ENCODE measurements around the gene MPPED2. TPM values are rescaled to one million over a fixed set of nuclear protein-coding genes. Genes with fewer than 3 reads are reported as not detected.
A peak's percentile ranks its signal among the peaks of the same experiment; 100 is the strongest.

Gene MPPED2
- total RNA-seq (10 to 100 TPM in 8 of 10 donors, 1 to 10 TPM in 2; 6.5 to 15.1 (median 10.6) TPM), polyA plus RNA-seq (1 to 10 TPM; 2.2 to 6.1 TPM)
- long read RNA-seq, donor 1, full-length matches to known transcripts: 2 of 19 reads
- long read RNA-seq, donor 1, partial matches to known transcripts: 0 of 19 reads
- long read RNA-seq, donor 1, other reads (novel, unspliced or antisense): 17 of 19 reads
- long read RNA-seq, donor 2, partial matches to known transcripts: 9 of 20 reads
- long read RNA-seq, donor 2, other reads (novel, unspliced or antisense): 10 of 20 reads
- long read RNA-seq, donor 3, full-length matches to known transcripts: 1 of 10 reads
- long read RNA-seq, donor 3, partial matches to known transcripts: 0 of 10 reads
- long read RNA-seq, donor 3, other reads (novel, unspliced or antisense): 9 of 10 reads

- Histone ChIP-seq H3K9me3 (no peaks in the 10 kb centered on the region), H3K4me1 (peaks cover 0 to 20% (median 9%) of the 10 kb centered on the region in 9 donors), H3K36me3 (no peaks in the 10 kb centered on the region), H3K27me3 (peaks cover 0 to 51% (median 0%) of the 10 kb centered on the region in 7 donors), H3K4me3 (peak within 1 kb of the TSS; percentile 72 to 96 (median 90)), H3K27ac (peak within 1 kb of the TSS; percentile 47 to 95 (median 92))
- ATAC-seq (peak; percentile 71 to 93 (median 84)), DNase-seq (peak; percentile 57 to 61)
- intact Hi-C loops (cut with DNase I): loop anchor here in 9 of 10 donors (5.0 to 10.0 kb wide), 16 partner anchors 102 to 331 kb away; no protein-coding TSS in a partner anchor
- WGBS, 2 donors: 5% methylated on average over 36 to 49 of the region's 49 CpGs
- TF ChIP-seq CTCF (IDR thresholded peaks at IDR 0.05): peak; percentile 16 to 64 (median 53)
Measured at GRCh38 chr11:30586251-30587144, at the start of gene MPPED2. MPPED2 (minus strand) TSS chr11:30586353; CDS start chr11:30580373, 5,980 bp downstream.

DNA sequence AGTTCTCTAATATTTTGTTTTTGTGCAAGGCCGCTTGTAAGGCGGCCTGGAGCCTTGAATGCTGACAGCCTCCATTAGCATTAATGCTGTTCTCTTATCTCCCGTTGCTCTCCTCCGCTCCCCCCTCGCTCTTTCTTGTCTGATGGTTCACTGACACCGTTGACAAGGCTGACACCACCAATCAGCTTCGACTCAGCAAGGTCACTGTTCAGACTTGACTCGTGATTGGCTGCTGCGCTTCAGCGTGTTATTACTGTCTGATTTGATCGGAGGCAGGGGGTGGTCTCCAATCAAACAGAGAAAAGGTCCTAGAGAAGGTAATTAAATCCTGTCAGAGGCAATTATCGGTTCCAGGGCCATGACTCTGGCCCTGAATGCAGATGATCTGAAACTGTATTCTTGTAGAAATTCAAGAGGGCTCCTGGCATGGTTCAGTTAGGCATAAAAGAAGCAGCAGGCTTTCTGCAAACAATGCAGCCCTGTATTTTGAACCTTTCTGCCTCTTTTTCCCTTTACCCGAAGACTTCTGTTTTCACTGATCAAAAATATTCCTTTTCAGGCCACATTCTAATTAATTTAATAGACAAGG, 49.3 kb upstream of the MPPED2 start:
- peak; percentile 6 to 18 for DNase-seq
- Histone ChIP-seq H3K36me3 (no peaks in the 10 kb centered on the region), H3K4me3 (peak overlapping the region in 2 of 10 donors; percentile 2 to 32), H3K4me1 (no peaks in the 10 kb centered on the region), H3K27ac (no peak overlapping the region), H3K9me3 (peaks cover 0 to 8% (median 0%) of the 10 kb centered on the region in 11 donors), H3K27me3 (peaks cover 0 to 4% (median 0%) of the 10 kb centered on the region in 7 donors)
- ATAC-seq: peak in 5 of 8 donors; percentile 33 to 81 (median 44)
- TF ChIP-seq CTCF (IDR thresholded peaks at IDR 0.05): no peak
- intact Hi-C loops (cut with DNase I): loop anchor here in 1 of 10 donors (5.0 kb wide), 1 partner anchor 223 kb away; no protein-coding TSS in a partner anchor
- WGBS, 2 donors: 17 to 29% methylated on average over 13 of the region's 13 CpGs

GRCh38 chr11:30631148-30631547, 45.0 kb upstream of the MPPED2 start:
- peaks cover 0 to 5% (median 0%) of the 10 kb centered on the region in 7 donors for H3K27me3 ChIP-seq
- 55 to 58% methylated on average over 3 of the region's 3 CpGs for WGBS, 2 donors
- no peaks in the 10 kb centered on the region for H3K4me1 ChIP-seq
- no peak overlapping the region for H3K27ac ChIP-seq
- no peak overlapping the region for H3K4me3 ChIP-seq
- intact Hi-C loops (cut with DNase I): no loop called here
- no peak for TF ChIP-seq CTCF (IDR thresholded peaks at IDR 0.05)
- peaks cover 0 to 8% (median 0%) of the 10 kb centered on the region in 11 donors for H3K9me3 ChIP-seq
- DNase-seq: no peak
- H3K36me3 ChIP-seq: no peaks in the 10 kb centered on the region
- no peak for ATAC-seq

DNA sequence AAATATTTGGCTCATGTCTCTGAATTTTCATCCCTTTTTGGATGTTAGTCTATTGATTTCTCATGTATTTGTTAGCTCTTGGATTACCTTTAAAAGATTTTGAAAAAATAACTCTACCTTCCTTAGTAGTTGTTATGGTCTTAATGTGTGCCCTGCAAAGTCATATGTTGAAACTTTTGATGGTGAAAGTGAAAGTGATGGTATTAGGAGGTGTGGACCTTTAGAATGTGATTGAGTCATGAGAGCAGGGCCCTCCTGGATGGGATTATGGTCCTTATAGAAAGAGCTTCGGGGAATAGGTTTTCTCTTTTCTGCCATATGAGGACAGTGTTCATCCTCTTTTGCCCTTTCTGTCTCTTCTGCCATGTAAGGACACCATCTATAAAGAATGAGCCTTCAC, 33.6 kb upstream of the MPPED2 start:
- no peaks in the 10 kb centered on the region for H3K4me1 ChIP-seq
- H3K9me3 ChIP-seq: peaks cover 0 to 20% (median 6%) of the 10 kb centered on the region in 11 donors
- 83 to 88% methylated on average over 1 of the region's 1 CpG for WGBS, 2 donors
- ATAC-seq: no peak
- DNase-seq: no peak
- TF ChIP-seq CTCF (IDR thresholded peaks at IDR 0.05): no peak
- no peak overlapping the region for H3K4me3 ChIP-seq
- H3K27ac ChIP-seq: no peak overlapping the region
- intact Hi-C loops (cut with DNase I): no loop called here
- no peaks in the 10 kb centered on the region for H3K36me3 ChIP-seq
- no peaks in the 10 kb centered on the region for H3K27me3 ChIP-seq

Data from heart right ventricle (tissue), 16 donors.